OCI-LY3 (cell line): Measurements from ENCODE around the gene CAMTA1.

ENCODE experiments used
- H2AFZ ChIP-seq: fragments of 200-600, 300-600 bp; shearing (Covaris generic); 2 replicates; pipeline ENCODE4 v1.6.0; 2014; ENCODE audit warnings: antibody characterized with exemption, low read depth, low read length
- H3K27ac ChIP-seq: fragments of 200-600, 300-600 bp; sonication (generic); 2 replicates; pipeline ENCODE4 v1.5.1; 2014; ENCODE audit warnings: mild to moderate bottlenecking, low read length, moderate library complexity, mixed read lengths
- H3K27me3 ChIP-seq: fragments of 200-600, 300-600 bp; sonication (generic); 2 replicates; pipeline ENCODE4 v1.6.1; 2014; ENCODE audit warnings: low read depth, low read length, mixed read lengths
- H3K36me3 ChIP-seq: fragments of 200-600, 300-600 bp; sonication (generic); replicated peaks from 2 replicates; pipeline ENCODE3; 2014; ENCODE audit warnings: low read depth, low read length, mixed read lengths
- H3K4me1 ChIP-seq: fragments of 300-600, 200-600 bp; sonication (generic); 2 replicates; pipeline ENCODE4 v1.6.1; 2014; ENCODE audit warnings: low read length, mixed read lengths
- H3K4me2 ChIP-seq: fragments of 200-600, 300-600 bp; sonication (generic); 2 replicates; pipeline ENCODE4 v1.6.1; 2014; ENCODE audit warnings: low read length, mixed read lengths
- H3K4me3 ChIP-seq: fragments of 300-600, 200-600 bp; sonication (generic); 2 replicates; pipeline ENCODE4 v1.5.1; 2014; ENCODE audit warnings: antibody characterized with exemption, mild to moderate bottlenecking, low read length, moderate library complexity
- H3K79me2 ChIP-seq: fragments of 300-600, 200-600 bp; shearing (Covaris generic); 2 replicates; pipeline ENCODE4 v1.6.1; 2014; ENCODE audit warnings: mild to moderate bottlenecking, low read length, mixed read lengths
- H3K9ac ChIP-seq: fragments of 300-600, 200-600 bp; shearing (Covaris generic); 2 replicates; pipeline ENCODE4 v1.6.0; 2014; ENCODE audit warnings: mild to moderate bottlenecking, low read length, moderate library complexity
- H3K9me3 ChIP-seq: fragments of 200-600, 300-600 bp; shearing (Covaris generic); 2 replicates; pipeline ENCODE4 v1.6.1; 2014; ENCODE audit warnings: low read length, mixed read lengths; ENCODE audit not compliant: insufficient read depth
- H4K20me1 ChIP-seq: fragments of 200-600, 300-600 bp; sonication (generic); 2 replicates; pipeline ENCODE4 v1.6.1; 2016; ENCODE audit warnings: low read length, mixed read lengths; ENCODE audit not compliant: insufficient read depth
- CTCF ChIP-seq: fragments of 200-600, 300-600 bp; sonication (generic); IDR thresholded peaks from 2 replicates; pipeline ENCODE4 v1.5.1; 2014; ENCODE audit warnings: antibody characterized with exemption, low read length, low read depth
- EZH2phosphoT487 ChIP-seq: fragments of 200-600 bp; shearing (Covaris generic); IDR thresholded peaks from 2 replicates; pipeline ENCODE4 v1.6.1; 2018; ENCODE audit warnings: antibody characterized with exemption, mixed run types, low read depth

The CAMTA1 gene

GRCh38 chr1:6935361-6935883 is 150.2 kb downstream of the CAMTA1 start:
- H3K79me2 ChIP-seq = no peaks in the 10 kb centered on the region
- no peaks in the 10 kb centered on the region for H3K36me3 ChIP-seq
- H2AFZ ChIP-seq = no peak overlapping the region
- H3K4me3 ChIP-seq = no peak overlapping the region
- no peak for TF ChIP-seq EZH2phosphoT487
- no peak for TF ChIP-seq CTCF
- no peaks in the 10 kb centered on the region for H4K20me1 ChIP-seq
- no peak overlapping the region for H3K27ac ChIP-seq
- H3K27me3 ChIP-seq = peaks cover 4% of the 10 kb centered on the region; the same call in 1 of the 2 replicates
- H3K4me1 ChIP-seq = no peaks in the 10 kb centered on the region
- H3K9me3 ChIP-seq = no peaks in the 10 kb centered on the region
- H3K4me2 ChIP-seq = no peak overlapping the region
- no peak overlapping the region for H3K9ac ChIP-seq

GRCh38 chr1:6935911-6936690 is 150.8 kb downstream of the CAMTA1 start:
- H3K79me2 ChIP-seq = no peaks in the 10 kb centered on the region
- H4K20me1 ChIP-seq = no peaks in the 10 kb centered on the region
- no peaks in the 10 kb centered on the region for H3K36me3 ChIP-seq
- H2AFZ ChIP-seq = no peak overlapping the region
- no peaks in the 10 kb centered on the region for H3K4me1 ChIP-seq
- no peak overlapping the region for H3K4me3 ChIP-seq
- no peak for TF ChIP-seq EZH2phosphoT487
- TF ChIP-seq CTCF = no peak
- no peak overlapping the region for H3K4me2 ChIP-seq
- H3K27ac ChIP-seq = no peak overlapping the region
- no peaks in the 10 kb centered on the region for H3K9me3 ChIP-seq
- no peak overlapping the region for H3K9ac ChIP-seq
- H3K27me3 ChIP-seq = peaks cover 4% of the 10 kb centered on the region; the same call in 1 of the 2 replicates

GRCh38 chr1:6937048-6937447 is 151.8 kb downstream of the CAMTA1 start:
- no peak overlapping the region for H3K4me2 ChIP-seq
- H3K27ac ChIP-seq = no peak overlapping the region
- H3K4me1 ChIP-seq = no peaks in the 10 kb centered on the region
- H4K20me1 ChIP-seq = no peaks in the 10 kb centered on the region
- no peaks in the 10 kb centered on the region for H3K36me3 ChIP-seq
- no peaks in the 10 kb centered on the region for H3K9me3 ChIP-seq
- H3K9ac ChIP-seq = no peak overlapping the region
- TF ChIP-seq EZH2phosphoT487 = no peak
- TF ChIP-seq CTCF = no peak
- H3K27me3 ChIP-seq = peaks cover 4% of the 10 kb centered on the region; the same call in 1 of the 2 replicates
- H3K4me3 ChIP-seq = no peak overlapping the region
- H2AFZ ChIP-seq = no peak overlapping the region
- no peaks in the 10 kb centered on the region for H3K79me2 ChIP-seq

- Histone ChIP-seq H3K4me2 (no peak overlapping the region), H3K27ac (no peak overlapping the region), H3K27me3 (peaks cover 4% of the 10 kb centered on the region; the same call in 1 of the 2 replicates), H3K9ac (no peak overlapping the region), H4K20me1 (no peaks in the 10 kb centered on the region), H2AFZ (no peak overlapping the region), H3K4me3 (no peak overlapping the region), H3K36me3 (no peaks in the 10 kb centered on the region), H3K9me3 (no peaks in the 10 kb centered on the region), H3K4me1 (no peaks in the 10 kb centered on the region), H3K79me2 (no peaks in the 10 kb centered on the region)
- TF ChIP-seq CTCF (no peak), EZH2phosphoT487 (no peak)
These were observed 154.1 kb downstream of the CAMTA1 start for GRCh38 chr1:6939363-6939762.
